Hematopoietic multipotent progenitor cell treated with erythropoietin and hydrocortisone succinate and interleukin-3 and kit ligand, for 17 days (in vitro differentiated cells): Measurements from ENCODE around the gene HLX.

ENCODE experiments used
- DNase-seq: peaks from one replicate; pipeline ENCODE4 v3.0.0-alpha.2; 2015; ENCODE audit warnings: low spot score

HLX gene

DNA sequence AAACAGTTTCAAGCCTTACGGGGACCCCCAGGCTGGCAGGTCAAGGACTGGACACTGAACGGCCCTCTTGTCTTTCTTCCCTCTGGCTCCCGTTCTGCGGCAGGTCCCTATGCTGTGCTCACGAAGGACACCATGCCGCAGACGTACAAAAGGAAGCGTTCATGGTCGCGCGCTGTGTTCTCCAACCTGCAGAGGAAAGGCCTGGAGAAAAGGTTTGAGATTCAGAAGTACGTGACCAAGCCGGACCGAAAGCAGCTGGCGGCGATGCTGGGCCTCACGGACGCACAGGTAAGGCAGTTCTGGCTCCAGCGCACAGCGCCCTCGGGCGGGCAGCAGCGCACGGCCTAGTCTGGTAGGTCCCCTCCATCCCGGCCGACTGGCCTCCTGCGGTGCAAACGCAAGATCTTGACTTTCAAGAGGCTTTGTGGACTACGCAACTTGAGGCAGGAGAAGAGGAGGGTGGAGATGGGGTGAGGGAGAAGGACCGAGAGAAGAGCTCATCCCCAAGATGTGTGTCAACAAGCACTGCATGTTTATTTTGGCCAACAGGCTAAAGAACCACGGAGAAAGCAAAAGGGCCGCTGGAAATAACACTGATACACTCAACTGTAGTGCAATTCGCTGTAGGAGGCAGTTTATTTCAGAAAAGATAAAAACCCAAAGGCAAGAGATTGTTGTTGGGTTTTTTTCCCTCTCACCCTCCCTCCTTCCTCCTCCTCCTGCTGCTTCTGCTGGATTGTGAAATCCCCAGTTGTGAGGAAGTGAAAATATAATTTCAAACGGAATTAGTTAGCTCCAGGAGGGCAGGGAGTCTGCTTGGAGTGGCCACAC is 3.0 kb downstream of the HLX start:
- no peak for DNase-seq

- DNase-seq = no peak
These were observed 5.1 kb downstream of the HLX start for GRCh38 chr1:220884109-220884980.

GRCh38 chr1:220884981-220885918 is 6.0 kb downstream of the HLX start:
- DNase-seq = no peak

DNA sequence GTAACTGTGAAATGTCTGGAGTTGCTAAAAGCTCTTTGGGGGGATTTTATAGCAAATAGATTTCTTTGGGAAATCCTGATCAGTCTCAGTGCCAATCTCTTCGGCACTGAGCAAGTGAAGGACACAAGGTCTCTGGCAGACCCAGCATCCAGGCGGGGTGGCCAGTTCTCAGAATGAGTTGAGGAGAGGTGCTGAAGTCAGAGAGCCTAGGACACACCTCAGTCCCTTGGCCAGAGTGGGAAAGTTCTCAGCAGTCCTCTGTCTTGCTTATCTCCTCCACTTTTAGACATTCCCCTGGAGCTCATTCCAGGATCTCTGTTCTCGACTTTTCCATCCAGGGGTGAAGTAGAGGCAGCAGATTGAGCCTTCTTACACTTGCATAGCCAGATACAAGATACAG is 6.7 kb downstream of the HLX start:
- DNase-seq = no peak

DNA sequence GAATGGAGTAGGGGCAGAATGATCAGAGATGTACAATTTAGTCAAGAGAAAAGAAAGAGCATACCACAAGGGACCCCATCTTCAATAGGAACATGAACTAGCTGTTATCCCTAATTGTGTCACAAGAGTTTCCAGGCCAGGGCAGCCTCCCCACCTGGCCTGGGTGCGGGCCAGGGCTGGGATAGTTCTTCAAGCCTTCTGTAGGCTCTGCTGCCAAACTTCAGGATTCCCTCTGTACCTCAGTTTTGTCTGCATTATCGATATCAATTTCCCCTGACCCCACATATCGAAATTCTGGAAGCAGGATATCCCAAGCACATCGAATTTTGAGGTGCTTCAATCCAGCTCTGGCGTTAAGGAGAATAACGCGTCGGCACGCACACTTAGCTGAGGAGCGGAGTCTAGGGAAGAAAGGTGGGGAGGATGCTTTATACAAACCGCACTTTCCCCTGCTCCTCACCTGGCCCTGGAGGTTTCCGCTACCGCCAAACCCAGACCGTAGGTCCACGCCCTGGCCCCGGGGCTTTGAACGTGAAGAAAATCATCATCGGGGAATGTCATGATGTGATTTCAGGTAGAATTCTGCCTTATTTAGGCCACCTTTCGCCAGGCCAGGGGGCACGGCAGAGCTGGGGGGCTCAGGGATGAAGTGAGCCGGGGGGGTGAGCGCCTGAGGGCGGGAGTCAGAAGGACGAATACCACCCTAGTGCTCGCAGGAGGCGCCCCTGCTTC is 7.4 kb downstream of the HLX start:
- no peak for DNase-seq

DNA sequence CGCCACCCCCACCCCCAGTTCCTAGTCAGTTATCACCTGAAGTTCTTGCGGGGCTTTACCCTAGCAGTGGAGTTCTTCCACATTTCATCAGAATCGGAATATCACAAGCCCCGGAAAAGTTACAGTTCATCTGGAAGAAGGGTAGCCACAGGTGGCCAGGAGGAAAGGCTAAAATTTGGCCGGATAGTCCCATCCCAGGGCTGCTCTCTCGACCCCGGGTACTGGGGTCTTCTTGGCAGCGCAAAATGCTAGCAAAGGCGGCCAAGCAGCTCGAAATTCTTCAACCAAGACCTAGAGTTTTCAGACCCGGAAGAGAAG is 7.9 kb downstream of the HLX start:
- DNase-seq = no peak

DNA sequence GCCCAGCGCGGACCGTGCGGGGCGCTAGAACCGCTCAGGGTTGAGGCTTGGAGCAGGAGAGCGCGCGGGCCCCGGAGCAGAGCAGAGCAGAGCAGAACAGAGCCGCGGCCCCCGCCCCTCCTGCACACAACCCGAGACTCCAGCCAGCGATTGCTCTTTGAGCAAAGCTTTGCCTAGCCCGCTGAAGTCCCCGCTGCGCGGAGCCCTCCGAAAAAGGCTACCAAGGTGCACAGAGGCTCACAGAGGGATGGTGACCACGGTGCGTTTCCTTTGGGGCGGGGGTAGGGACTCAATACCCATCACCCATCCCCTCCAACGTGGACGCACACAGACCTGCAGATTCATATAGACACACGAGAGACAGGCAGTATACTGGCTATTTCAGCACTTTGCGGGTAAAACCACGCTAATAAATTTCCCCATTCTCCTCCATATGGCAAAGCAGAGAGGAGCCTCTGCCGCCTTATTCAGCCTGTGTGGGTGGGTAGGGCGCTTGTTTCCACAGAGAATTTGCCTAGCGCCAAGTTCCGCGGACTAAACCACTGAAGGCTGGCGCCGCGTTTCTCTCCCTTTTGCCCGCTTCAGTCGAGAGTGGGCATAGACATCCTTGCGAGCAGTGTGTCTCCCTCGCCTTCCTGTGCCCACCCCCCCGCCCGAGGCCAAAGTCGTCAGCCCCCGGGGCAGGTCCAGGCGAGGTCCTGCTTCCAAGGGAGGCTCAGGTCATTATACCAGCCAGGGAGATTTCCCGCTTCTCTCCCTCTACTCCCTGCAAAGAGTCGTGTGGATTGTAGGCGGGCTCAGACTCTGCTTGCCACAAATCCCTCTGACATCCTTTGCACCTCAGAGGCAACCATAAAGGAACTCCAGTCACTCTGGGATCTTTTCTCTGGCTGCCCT is 8.5 kb downstream of the HLX start:
- DNase-seq = no peak

GRCh38 chr1:220888417-220888986 is 9.3 kb downstream of the HLX start:
- DNase-seq = no peak

GRCh38 chr1:220889333-220889732 is 10.1 kb downstream of the HLX start:
- DNase-seq = no peak

DNA sequence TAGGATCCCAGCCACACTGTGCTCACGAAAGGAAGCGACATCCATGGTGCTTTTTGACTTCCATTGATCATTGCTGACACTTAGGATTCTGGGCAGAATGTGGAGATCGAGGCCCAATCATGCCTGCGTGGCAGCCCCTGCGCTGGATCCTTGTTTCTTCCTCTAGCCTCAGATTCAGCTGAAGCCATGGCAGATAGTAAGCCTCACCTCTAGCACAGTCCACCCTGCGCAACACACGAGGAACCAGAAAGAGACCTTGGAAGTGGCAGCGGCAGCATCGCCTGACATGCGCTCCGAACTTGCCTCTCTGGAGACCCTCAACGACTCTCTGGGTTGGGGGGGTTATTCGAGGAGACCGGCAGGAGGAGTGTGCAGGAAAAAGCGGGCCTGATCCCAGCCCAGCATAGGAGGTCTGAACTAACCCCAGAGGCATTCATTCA is 10.6 kb downstream of the HLX start:
- DNase-seq = no peak

DNA sequence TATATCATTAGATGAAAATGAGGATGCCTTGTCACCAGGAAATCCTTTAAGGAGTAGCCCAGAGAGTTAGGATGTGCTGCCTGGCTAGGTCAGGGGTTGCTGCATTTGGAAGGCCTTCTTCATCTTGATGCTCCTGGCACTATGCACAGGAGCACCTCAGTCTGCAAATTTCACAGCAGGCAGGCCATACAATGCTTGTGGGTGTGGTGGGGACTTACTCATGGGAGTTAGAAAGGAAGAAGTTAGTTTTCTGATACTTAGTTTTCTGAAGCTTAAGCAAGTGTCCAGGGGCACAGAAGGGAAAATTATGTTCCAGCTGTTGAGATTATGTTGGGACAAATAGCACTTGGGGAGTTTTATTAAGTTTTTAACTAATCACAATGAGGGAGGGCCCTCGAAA is 11.4 kb downstream of the HLX start:
- DNase-seq = no peak

GRCh38 chr1:220891224-220892085 is 12.2 kb downstream of the HLX start:
- DNase-seq = no peak

- DNase-seq = no peak
These were observed 12.8 kb downstream of the HLX start for GRCh38 chr1:220892086-220892376.

- no peak for DNase-seq
These were observed 13.9 kb downstream of the HLX start for GRCh38 chr1:220892997-220893700.

DNA sequence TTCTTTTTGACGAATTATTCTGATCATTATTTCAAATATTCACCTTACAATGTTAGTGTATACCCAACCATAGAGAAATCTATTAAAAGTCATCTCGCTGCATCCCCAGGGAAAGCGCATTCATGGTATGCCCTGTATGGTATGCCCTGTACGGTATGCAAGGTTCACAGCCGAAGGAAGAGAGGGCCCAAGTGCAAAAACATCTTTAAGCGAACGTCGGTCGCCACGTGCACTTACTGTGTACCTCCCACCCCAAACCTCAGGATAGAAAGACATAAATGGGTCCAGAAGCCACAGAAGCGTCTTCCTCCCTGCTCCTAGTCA is 14.4 kb downstream of the HLX start:
- no peak for DNase-seq

GRCh38 chr1:220894025-220894923 is 15.0 kb downstream of the HLX start:
- DNase-seq = no peak

- no peak for DNase-seq
These were observed 15.6 kb downstream of the HLX start for GRCh38 chr1:220894924-220895256.

DNA sequence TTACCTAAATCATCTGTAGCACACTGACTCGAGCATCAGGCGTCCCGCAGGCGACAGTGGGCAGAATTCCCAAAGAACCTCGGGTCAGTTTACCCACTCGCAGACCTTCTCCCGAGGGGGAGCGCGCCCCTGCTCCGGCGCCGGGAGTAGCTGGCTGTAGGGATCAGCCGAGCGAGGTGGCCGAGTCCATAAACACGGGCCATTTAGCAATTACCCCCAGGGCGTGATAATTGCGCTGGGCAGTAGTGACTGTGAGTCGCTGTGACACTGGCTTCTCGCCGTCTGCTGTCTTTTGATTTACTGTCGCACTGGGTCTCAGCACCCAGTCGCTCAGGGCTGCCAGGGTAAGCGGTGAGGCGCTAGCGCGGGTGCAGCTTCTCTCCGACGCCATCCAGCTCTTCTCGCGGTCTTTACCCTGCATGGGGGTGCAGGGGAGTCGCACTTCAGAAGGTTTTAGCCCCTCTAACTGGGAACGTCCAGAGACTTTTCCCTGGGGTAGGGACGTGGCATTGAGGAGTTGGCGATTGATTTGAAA is 16.2 kb downstream of the HLX start:
- DNase-seq = no peak
